ENCODE data around the gene GSG1L.

Gene GSG1L

GRCh38 chr16:28014851-28015250 is 48.7 kb downstream of the GSG1L start:
- DNase-seq (ENCODE audit: low spot score), result no peak

GRCh38 chr16:28013878-28014277 is 49.6 kb downstream of the GSG1L start:
- no peak for DNase-seq (ENCODE audit: low spot score)

- no peak for DNase-seq (ENCODE audit: low spot score)
These were observed 50.1 kb downstream of the GSG1L start for GRCh38 chr16:28013392-28013791.

GRCh38 chr16:28011971-28012445 is 51.5 kb downstream of the GSG1L start:
- DNase-seq (ENCODE audit: low spot score), result peak; percentile 39

- DNase-seq (ENCODE audit: low spot score), result no peak
These were observed 52.3 kb downstream of the GSG1L start for GRCh38 chr16:28011223-28011622.

DNA sequence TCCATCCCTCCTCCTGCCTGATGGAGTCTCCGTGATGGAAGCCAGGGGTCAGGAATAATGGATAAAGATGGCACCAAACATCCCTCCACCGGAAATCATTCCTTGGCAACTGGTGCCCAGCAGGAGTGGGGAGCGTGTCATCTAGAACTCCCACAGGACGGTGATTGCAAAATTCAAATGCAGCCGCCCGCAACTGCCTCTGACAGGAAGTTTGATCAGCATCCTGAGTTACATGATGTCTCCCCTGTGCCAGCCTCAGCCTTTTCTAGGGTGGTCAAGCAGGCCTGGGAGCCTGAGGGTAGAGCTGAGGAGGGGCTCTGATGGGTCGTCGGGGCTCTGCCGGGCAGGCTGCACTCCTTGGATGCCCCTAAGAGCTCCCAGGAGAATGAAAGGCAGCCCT is 52.8 kb downstream of the GSG1L start:
- peak; percentile 38 for DNase-seq (ENCODE audit: low spot score)

DNA sequence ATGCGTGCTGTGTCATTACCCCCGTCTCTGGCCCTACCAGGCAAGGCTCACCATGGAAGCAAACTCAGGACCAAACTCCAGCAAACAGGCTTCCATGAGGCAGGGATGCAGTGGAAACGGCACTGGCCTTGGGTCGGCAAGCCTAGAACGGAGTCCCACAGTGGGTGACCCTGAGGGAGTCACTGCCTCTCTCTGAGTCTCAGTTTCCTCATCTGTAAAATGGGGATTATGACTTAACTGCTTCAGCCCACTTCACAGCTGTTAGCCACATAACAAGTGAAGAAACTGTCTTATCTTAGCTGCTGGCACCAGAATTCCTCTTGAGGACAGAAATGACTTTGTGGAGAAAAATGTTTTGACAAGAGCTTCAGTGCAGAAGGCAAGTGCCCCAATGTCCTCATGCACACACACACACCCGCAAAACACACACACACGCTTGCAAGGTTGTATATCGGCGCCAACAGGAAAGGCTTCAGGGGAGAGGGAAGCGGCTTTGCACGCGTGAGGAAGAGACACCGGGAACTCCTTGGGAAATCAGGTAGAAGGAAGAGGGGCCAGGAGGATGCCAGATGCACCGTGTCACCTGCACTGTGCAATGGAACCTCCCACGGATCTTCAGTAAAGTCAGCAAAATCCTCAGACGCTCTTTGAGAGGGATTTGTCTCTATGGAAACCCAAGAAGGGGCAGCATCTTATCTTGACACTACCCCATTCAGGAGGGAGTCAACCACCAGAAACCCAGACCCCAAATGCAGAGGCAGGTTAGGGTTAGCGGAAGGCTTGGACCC is 53.7 kb downstream of the GSG1L start:
- no peak for DNase-seq (ENCODE audit: low spot score)

GRCh38 chr16:28003923-28004322 is 59.6 kb downstream of the GSG1L start:
- DNase-seq (ENCODE audit: low spot score), result no peak

- DNase-seq (ENCODE audit: low spot score), result no peak
These were observed 60.3 kb downstream of the GSG1L start for GRCh38 chr16:28003021-28003865.

DNA sequence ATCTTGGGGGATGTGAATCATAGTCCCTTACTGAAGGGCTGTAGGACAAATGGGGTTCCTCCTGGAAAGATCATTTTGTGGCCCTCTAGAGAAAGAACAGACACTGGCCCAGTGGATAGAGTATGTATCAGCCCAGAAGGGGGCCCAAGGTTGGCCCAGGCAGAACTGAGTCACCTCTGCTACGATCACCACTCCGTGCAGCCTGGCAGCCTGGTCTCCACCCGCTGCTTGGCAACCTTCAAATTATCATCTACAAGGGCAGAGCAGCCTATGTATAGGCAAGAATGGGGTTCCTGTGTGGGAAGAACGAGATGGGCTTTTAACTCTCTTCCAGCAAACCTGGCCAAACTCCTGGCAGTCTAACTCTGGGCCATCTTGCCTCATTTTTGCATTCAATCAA is 61.9 kb downstream of the GSG1L start:
- DNase-seq (ENCODE audit: low spot score), result no peak

- DNase-seq (ENCODE audit: low spot score), result no peak
These were observed 62.3 kb downstream of the GSG1L start for GRCh38 chr16:28001184-28001583.

GRCh38 chr16:28000314-28001169 is 63.0 kb downstream of the GSG1L start:
- DNase-seq (ENCODE audit: low spot score), result no peak

DNA sequence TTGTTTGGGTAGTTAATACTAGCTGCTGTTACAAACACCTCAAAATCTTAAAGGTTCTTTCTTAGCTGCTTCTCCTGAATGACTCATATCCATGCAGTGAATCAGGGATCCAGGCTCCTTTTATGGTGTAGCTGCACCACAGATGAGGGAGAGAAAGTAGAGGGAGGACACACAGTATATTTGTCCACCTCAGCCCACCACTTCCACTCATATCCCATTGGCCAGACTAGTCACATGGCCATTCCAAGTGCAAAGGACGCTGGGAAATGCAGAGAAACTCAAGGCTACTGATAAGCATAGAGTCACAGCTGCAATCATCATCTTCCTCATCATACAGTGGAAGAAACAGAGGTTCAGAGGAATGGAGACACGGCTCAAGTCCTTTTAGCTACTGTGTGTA is 63.8 kb downstream of the GSG1L start:
- no peak for DNase-seq (ENCODE audit: low spot score)

DNA sequence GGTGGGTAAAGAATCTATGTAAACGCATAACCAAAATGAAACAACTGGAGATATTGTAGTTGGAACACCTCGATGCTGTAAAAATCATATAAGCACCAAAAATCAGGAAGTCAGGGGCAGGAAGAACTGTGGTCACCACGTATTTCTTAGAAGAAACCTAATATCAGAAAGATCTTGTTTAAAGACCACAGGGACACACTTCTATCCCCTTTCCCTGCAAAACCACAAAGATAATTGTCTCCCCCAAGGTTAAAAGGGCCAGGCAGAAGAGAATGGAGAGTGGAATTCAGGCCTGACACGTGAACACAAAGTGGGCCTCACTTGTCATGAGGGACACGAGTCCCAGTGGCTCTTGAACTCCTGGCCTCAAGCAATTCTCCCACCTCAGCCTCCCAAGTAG is 68.1 kb downstream of the GSG1L start:
- DNase-seq (ENCODE audit: low spot score), result no peak

- no peak for DNase-seq (ENCODE audit: low spot score)
These were observed 68.8 kb downstream of the GSG1L start for GRCh38 chr16:27994686-27995085.

GRCh38 chr16:27993587-27993986 is 69.9 kb downstream of the GSG1L start:
- no peak for DNase-seq (ENCODE audit: low spot score)

- no peak for DNase-seq (ENCODE audit: low spot score)
These were observed 71.6 kb downstream of the GSG1L start for GRCh38 chr16:27991876-27992275.

- DNase-seq (ENCODE audit: low spot score), result no peak
These were observed 77.5 kb downstream of the GSG1L start for GRCh38 chr16:27985981-27986380.

DNA sequence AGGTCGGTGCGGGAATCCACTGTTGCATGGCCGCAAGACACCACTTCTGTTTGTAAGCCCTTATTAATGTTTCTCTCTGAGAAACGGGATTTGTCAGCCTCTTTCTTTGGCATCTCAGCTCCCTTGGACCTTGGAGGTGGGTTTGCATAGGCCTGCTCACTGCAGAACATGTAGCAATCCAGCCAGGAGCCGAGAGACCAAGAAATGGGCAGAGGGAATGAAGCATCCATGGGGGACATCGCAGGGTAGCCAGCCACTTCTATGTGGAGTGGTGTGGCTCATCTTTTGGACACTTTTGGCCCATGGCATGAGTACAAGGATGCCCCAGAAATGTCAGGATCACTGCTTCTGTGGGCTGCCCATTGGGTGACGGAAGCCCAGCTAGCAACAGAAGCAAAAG is 79.4 kb downstream of the GSG1L start:
- DNase-seq (ENCODE audit: low spot score), result no peak

GRCh38 chr16:27983244-27983643 is 80.3 kb downstream of the GSG1L start:
- no peak for DNase-seq (ENCODE audit: low spot score)

- no peak for DNase-seq (ENCODE audit: low spot score)
These were observed 81.3 kb downstream of the GSG1L start for GRCh38 chr16:27982184-27982583.
